ENCODE data around the gene PRSS53.

The PRSS53 gene

GRCh38 chr16:31093132-31093703 lies 4.5 kb upstream of the PRSS53 start:
- DNase-seq, result peak; percentile 38

GRCh38 chr16:31092330-31092729 lies 3.6 kb upstream of the PRSS53 start:
- DNase-seq, result no peak

- DNase-seq, result no peak
These were observed 1.8 kb upstream of the PRSS53 start for GRCh38 chr16:31090540-31090939.

- no peak for DNase-seq
These were observed 456 bp upstream of the PRSS53 start for GRCh38 chr16:31089199-31089598.

- no peak for DNase-seq
These were observed 772 bp downstream of the PRSS53 start for GRCh38 chr16:31087971-31088370.

- no peak for DNase-seq
These were observed 1.3 kb downstream of the PRSS53 start for GRCh38 chr16:31087481-31087880.

GRCh38 chr16:31086629-31086906 lies 2.2 kb downstream of the PRSS53 start:
- no peak for DNase-seq

- DNase-seq, result no peak
These were observed 2.7 kb downstream of the PRSS53 start for GRCh38 chr16:31085873-31086628.

GRCh38 chr16:31085411-31085810 lies 3.3 kb downstream of the PRSS53 start:
- no peak for DNase-seq

GRCh38 chr16:31084584-31085302 lies 4.0 kb downstream of the PRSS53 start:
- DNase-seq, result no peak

- no peak for DNase-seq
These were observed 4.8 kb downstream of the PRSS53 start for GRCh38 chr16:31083981-31084380.

- DNase-seq, result no peak
These were observed 5.2 kb downstream of the PRSS53 start for GRCh38 chr16:31083556-31083955.

- no peak for DNase-seq
These were observed 5.7 kb downstream of the PRSS53 start for GRCh38 chr16:31083081-31083480.

GRCh38 chr16:31082368-31083045 lies 6.2 kb downstream of the PRSS53 start:
- no peak for DNase-seq

GRCh38 chr16:31081428-31082351 lies 7.1 kb downstream of the PRSS53 start:
- DNase-seq, result no peak

- no peak for DNase-seq
These were observed 7.9 kb downstream of the PRSS53 start for GRCh38 chr16:31080756-31081419.

- no peak for DNase-seq
These were observed 8.6 kb downstream of the PRSS53 start for GRCh38 chr16:31080035-31080629.

- no peak for DNase-seq
These were observed 9.3 kb downstream of the PRSS53 start for GRCh38 chr16:31079342-31079944.

- no peak for DNase-seq
These were observed 10.0 kb downstream of the PRSS53 start for GRCh38 chr16:31078597-31079341.

- no peak for DNase-seq
These were observed 10.9 kb downstream of the PRSS53 start for GRCh38 chr16:31077592-31078396.
